ENCODE results near the gene ARL16. TPM values are rescaled to one million over a fixed set of nuclear protein-coding genes. Genes with fewer than 3 reads are reported as not detected.

Gene ARL16
- polyA plus RNA-seq, 1 of the 3 experiments (the other 2 are of a cell fraction) = 148 TPM

DNA sequence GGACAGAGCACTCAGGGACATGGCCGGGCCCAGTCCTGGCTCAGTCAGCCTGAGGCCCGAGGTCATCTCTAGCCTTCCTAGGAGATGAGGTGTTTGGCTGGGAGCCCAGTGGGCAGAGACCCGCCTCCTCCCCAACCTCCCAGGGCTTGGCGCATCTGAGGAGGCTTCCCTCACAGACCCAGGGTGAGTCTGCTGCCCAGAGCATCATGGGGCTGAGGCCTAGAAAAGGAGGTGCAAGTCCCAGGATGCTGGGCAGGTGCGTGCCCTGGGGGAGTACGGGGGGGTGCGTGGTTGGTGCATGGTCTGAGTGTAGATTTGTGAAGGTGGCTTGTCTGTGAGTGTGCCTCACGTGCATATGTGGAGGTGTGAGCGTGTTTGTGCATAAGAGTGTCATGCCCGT, 31.9 kb downstream of the ARL16 start:
- Histone ChIP-seq H3K4me2 (peak overlapping the region; percentile 76), H3K27ac (ENCODE audit: low read depth in 2 of 2, low read length in 1 of 2) (peak overlapping the region in 1 of 2 experiments; percentile 46; a peak in 2 of 4 replicates), H3K27me3 (ENCODE audit: insufficient read depth) (no peaks in the 10 kb centered on the region; the same call in 1 of the 2 replicates), H4K20me1 (ENCODE audit: insufficient read depth) (no peaks in the 10 kb centered on the region), H3F3A (replicated peaks; ENCODE audit: insufficient read depth) (peaks cover 3% of the 10 kb centered on the region), H3K36me3 (replicated peaks in 1 of 2; ENCODE audit: control insufficient read depth in 1 of 2, insufficient read depth in 2 of 2, low read length in 1 of 2) (no peaks in the 10 kb centered on the region), H3K79me2 (ENCODE audit: insufficient read depth) (no peaks in the 10 kb centered on the region), H3K4me3 (ENCODE audit: low read depth in 2 of 2, low read length in 1 of 2) (no peak overlapping the region), H3K9me2 (no peaks in the 10 kb centered on the region), H3K9me3 (peaks cover 3% of the 10 kb centered on the region; the same call in 1 of the 2 replicates), H2AFZ (ENCODE audit: low read depth) (peak overlapping the region; percentile 85; the same call in 1 of the 2 replicates), H3K4me1 (ENCODE audit: control insufficient read depth in 1 of 2, insufficient read depth in 2 of 2, low read depth in 1 of 2, low read length in 1 of 2) (peaks cover 6 to 7% of the 10 kb centered on the region in 2 experiments; a peak in 2 of 4 replicates), H3K9ac (peak overlapping the region; percentile 61)
- WGBS (ENCODE audit: low lambda C conversion rate) = 48% methylated on average over 10 of the region's 10 CpGs
- ChIA-PET POLR2A (no interaction called here), CTCF (no interaction called here)
- TF ChIP-seq POLR2AphosphoS5 (IDR thresholded peaks at IDR 0.05; ENCODE audit: low read depth, low read length) = peak; percentile 71
- TF ChIP-seq, protein P1, sequence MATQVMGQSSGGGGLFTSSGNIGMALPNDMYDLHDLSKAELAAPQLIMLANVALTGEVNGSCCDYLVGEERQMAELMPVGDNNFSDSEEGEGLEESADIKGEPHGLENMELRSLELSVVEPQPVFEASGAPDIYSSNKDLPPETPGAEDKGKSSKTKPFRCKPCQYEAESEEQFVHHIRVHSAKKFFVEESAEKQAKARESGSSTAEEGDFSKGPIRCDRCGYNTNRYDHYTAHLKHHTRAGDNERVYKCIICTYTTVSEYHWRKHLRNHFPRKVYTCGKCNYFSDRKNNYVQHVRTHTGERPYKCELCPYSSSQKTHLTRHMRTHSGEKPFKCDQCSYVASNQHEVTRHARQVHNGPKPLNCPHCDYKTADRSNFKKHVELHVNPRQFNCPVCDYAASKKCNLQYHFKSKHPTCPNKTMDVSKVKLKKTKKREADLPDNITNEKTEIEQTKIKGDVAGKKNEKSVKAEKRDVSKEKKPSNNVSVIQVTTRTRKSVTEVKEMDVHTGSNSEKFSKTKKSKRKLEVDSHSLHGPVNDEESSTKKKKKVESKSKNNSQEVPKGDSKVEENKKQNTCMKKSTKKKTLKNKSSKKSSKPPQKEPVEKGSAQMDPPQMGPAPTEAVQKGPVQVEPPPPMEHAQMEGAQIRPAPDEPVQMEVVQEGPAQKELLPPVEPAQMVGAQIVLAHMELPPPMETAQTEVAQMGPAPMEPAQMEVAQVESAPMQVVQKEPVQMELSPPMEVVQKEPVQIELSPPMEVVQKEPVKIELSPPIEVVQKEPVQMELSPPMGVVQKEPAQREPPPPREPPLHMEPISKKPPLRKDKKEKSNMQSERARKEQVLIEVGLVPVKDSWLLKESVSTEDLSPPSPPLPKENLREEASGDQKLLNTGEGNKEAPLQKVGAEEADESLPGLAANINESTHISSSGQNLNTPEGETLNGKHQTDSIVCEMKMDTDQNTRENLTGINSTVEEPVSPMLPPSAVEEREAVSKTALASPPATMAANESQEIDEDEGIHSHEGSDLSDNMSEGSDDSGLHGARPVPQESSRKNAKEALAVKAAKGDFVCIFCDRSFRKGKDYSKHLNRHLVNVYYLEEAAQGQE (IDR thresholded peaks at IDR 0.05; ENCODE audit: low read depth, low read length) = 0 out of 2 replicates have a peak, but pooled peaks have one; percentile 36
- peak; percentile 26; the same call in 1 of the 2 replicates for TF ChIP-seq SIN3A (IDR thresholded peaks at IDR 0.05; ENCODE audit: borderline replicate concordance, low read depth, low read length)
- TF ChIP-seq TAF1 (IDR thresholded peaks at IDR 0.05; ENCODE audit: borderline replicate concordance, low read depth, low read length) = peak; percentile 42; the same call in 1 of the 2 replicates
- TF ChIP-seq FOSL2 (IDR thresholded peaks at IDR 0.05; ENCODE audit: borderline replicate concordance, low read depth) = peak; percentile 60; the same call in 1 of the 2 replicates
- TF ChIP-seq FOXJ3 (CRISPR knock-in tag; IDR thresholded peaks at IDR 0.05) = no peak
- no peak for TF ChIP-seq EZH2phosphoT487 (IDR thresholded peaks at IDR 0.05; ENCODE audit: borderline replicate concordance, low read depth)
- TF ChIP-seq RXRA (IDR thresholded peaks at IDR 0.05; ENCODE audit: borderline replicate concordance, low read depth) = no peak
- peak; percentile 97 for TF ChIP-seq NFIC (IDR thresholded peaks at IDR 0.05; ENCODE audit: borderline replicate concordance)
- TF ChIP-seq EP300 (IDR thresholded peaks at IDR 0.05; ENCODE audit: borderline replicate concordance in 1 of 2, low read depth in 1 of 2, low read length in 1 of 2) = no peak
- TF ChIP-seq, protein P2, sequence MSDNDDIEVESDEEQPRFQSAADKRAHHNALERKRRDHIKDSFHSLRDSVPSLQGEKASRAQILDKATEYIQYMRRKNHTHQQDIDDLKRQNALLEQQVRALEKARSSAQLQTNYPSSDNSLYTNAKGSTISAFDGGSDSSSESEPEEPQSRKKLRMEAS (IDR thresholded peaks at IDR 0.05; ENCODE audit: low read depth) = peak; percentile 76
- TF ChIP-seq MEF2A (IDR thresholded peaks at IDR 0.05; ENCODE audit: borderline replicate concordance, low read depth) = no peak
- TF ChIP-seq MXI1 (IDR thresholded peaks at IDR 0.05; ENCODE audit: low read depth, low read length) = 0 out of 2 replicates have a peak, but pooled peaks have one; percentile 32
- TF ChIP-seq YY1 (IDR thresholded peaks at IDR 0.05; ENCODE audit: low read depth) = no peak
- no peak for TF ChIP-seq CHD2 (IDR thresholded peaks at IDR 0.05; ENCODE audit: low read length, partially characterized antibody)
- TF ChIP-seq TCF12 (IDR thresholded peaks at IDR 0.05) = peak; percentile 59; the same call in 1 of the 2 replicates
- peak; percentile 89 for DNase-seq
